IMR-90 (cell line): Measurements from ENCODE around the gene NAA15. TPM values are rescaled to one million over a fixed set of nuclear protein-coding genes. Genes with fewer than 3 reads are reported as not detected.

Experiments used
- ATAC-seq: fragments of 200-7000 bp; cut with Tn5 transposase; 2 replicates; pipeline ENCODE4 v1.9.1; 2020; ENCODE audit warnings: low read depth, mild to moderate bottlenecking, moderate library complexity
- BruUV-seq: library from RNA; stranded (reverse); fragments of 400-500 nt; replicated peaks from 2 replicates; lab custom pipeline; 2021; lab: Mats Ljungman, UMichigan
- CTCF ChIA-PET: fragments of 300-600 bp; formaldehyde crosslinking; extraction: SDS; loops from one replicate; lab custom pipeline; 2021; ENCODE audit warnings: antibody characterized with exemption; lab: Yijun Ruan, JAX
- POLR2A ChIA-PET: fragments of 300-600 bp; sonication (Branson Sonifier 250); formaldehyde crosslinking; loops from one replicate; lab custom pipeline; 2022; ENCODE audit warnings: antibody characterized with exemption; ENCODE audit not compliant: unreplicated experiment; lab: Charles Lee
- DNase-seq: peaks from one replicate; pipeline ENCODE4 v3.0.0; 2013
- H2AFZ ChIP-seq: replicated peaks from 2 replicates; pipeline ENCODE3; 2013; ENCODE audit warnings: low read length, mild to moderate bottlenecking; ENCODE audit not compliant: poor library complexity
- H2AK5ac ChIP-seq: 2 replicates; pipeline ENCODE4 v1.6.1; 2013; ENCODE audit warnings: low read depth, low read length, inconsistent platforms
- H2AK9ac ChIP-seq: replicated peaks from 2 replicates; pipeline ENCODE3; 2013; ENCODE audit warnings: mild to moderate bottlenecking, low read depth, low read length, moderate library complexity; ENCODE audit not compliant: poor library complexity
- H2BK120ac ChIP-seq: 2 replicates; pipeline ENCODE4 v1.6.1; 2013; ENCODE audit warnings: low read depth, low read length, inconsistent platforms
- H2BK15ac ChIP-seq: 3 replicates; pipeline ENCODE4 v1.6.1; 2013; ENCODE audit warnings: low read depth, low read length, inconsistent platforms
- H2BK20ac ChIP-seq: 2 replicates; pipeline ENCODE4 v1.6.1; 2013; ENCODE audit warnings: low read depth, mild to moderate bottlenecking, inconsistent platforms, low read length, moderate library complexity
- H2BK5ac ChIP-seq: 2 replicates; pipeline ENCODE4 v1.6.1; 2013; ENCODE audit warnings: mild to moderate bottlenecking, low read depth, low read length, inconsistent platforms; ENCODE audit not compliant: poor library complexity, severe bottlenecking
- H3K14ac ChIP-seq: replicated peaks from 2 replicates; pipeline ENCODE4 v1.6.1; 2013; ENCODE audit warnings: low read depth, low read length, inconsistent platforms
- H3K18ac ChIP-seq: 2 replicates; pipeline ENCODE4 v1.6.1; 2013; ENCODE audit warnings: low read depth, low read length, control low read depth
- H3K23ac ChIP-seq: 2 replicates; pipeline ENCODE4 v1.6.1; 2013; ENCODE audit warnings: low read depth, low read length, inconsistent platforms
- H3K27ac ChIP-seq: 2 replicates; pipeline ENCODE4 v1.5.1; 2013; ENCODE audit warnings: mild to moderate bottlenecking, control low read depth, low read length; ENCODE audit not compliant: insufficient read depth
- H3K27me3 ChIP-seq: 2 replicates; pipeline ENCODE4 v1.6.1; 2013; ENCODE audit warnings: low read length; ENCODE audit not compliant: control insufficient read depth, insufficient read depth
- H3K36me3 ChIP-seq: 2 replicates; pipeline ENCODE4 v1.6.1; 2013; ENCODE audit warnings: low read length, mixed read lengths; ENCODE audit not compliant: control insufficient read depth, insufficient read depth
- H3K4ac ChIP-seq: 2 replicates; pipeline ENCODE4 v1.6.1; 2013; ENCODE audit warnings: low read depth, low read length, inconsistent platforms
- H3K4me1 ChIP-seq: 2 replicates; pipeline ENCODE4 v1.6.1; 2013; ENCODE audit warnings: low read length, mixed read lengths; ENCODE audit not compliant: control insufficient read depth, insufficient read depth
- H3K4me2 ChIP-seq: 2 replicates; pipeline ENCODE4 v1.6.1; 2013; ENCODE audit warnings: low read depth, mild to moderate bottlenecking, control low read depth, low read length, moderate library complexity
- H3K4me3 ChIP-seq: 2 replicates; pipeline ENCODE4 v1.5.1; 2013; ENCODE audit warnings: low read depth, mild to moderate bottlenecking, control low read depth, low read length, moderate library complexity; ENCODE audit not compliant: insufficient read depth
- H3K56ac ChIP-seq: 2 replicates; pipeline ENCODE4 v1.6.1; 2013; ENCODE audit warnings: low read length, inconsistent platforms; ENCODE audit not compliant: insufficient read depth; ENCODE audit errors: extremely low read depth
- H3K79me1 ChIP-seq, 2 experiments: 2 replicates each; pipeline ENCODE4 v1.6.1; 2013; ENCODE audit warnings: low read length in 2 of 2, inconsistent platforms in 1 of 2, low read depth in 1 of 2
- H3K9ac ChIP-seq: 2 replicates; pipeline ENCODE4 v1.6.1; 2013; ENCODE audit warnings: low read depth, low read length, control low read depth
- H3K9me1 ChIP-seq: 2 replicates; pipeline ENCODE4 v1.6.1; 2013; ENCODE audit warnings: low read length, inconsistent platforms; ENCODE audit not compliant: insufficient read depth
- H3K9me3 ChIP-seq: 2 replicates; pipeline ENCODE4 v1.6.1; 2013; ENCODE audit warnings: low read length; ENCODE audit not compliant: control insufficient read depth, insufficient read depth
- H4K20me1 ChIP-seq: 2 replicates; pipeline ENCODE4 v1.6.1; 2013; ENCODE audit warnings: low read length, inconsistent platforms; ENCODE audit not compliant: insufficient read depth
- H4K5ac ChIP-seq: 2 replicates; pipeline ENCODE4 v1.6.1; 2013; ENCODE audit warnings: mild to moderate bottlenecking, low read depth, low read length, control low read depth
- H4K8ac ChIP-seq, 2 experiments: 2 replicates each; pipeline ENCODE4 v1.6.1; 2013; ENCODE audit warnings: low read depth in 2 of 2, low read length in 2 of 2, control low read depth in 1 of 2, inconsistent platforms in 1 of 2
- H4K91ac ChIP-seq: 2 replicates; pipeline ENCODE4 v1.6.1; 2013; ENCODE audit warnings: low read depth, low read length, inconsistent platforms; ENCODE audit not compliant: insufficient read depth
- MAFK ChIP-seq: IDR thresholded peaks from 2 replicates; pipeline ENCODE4 v1.6.1; 2012; ENCODE audit warnings: low read depth, low read length, improper control_type of control experiment
- RCOR1 ChIP-seq: IDR thresholded peaks from 2 replicates; pipeline ENCODE4 v1.6.1; 2012; ENCODE audit warnings: mild to moderate bottlenecking, low read length, improper control_type of control experiment; ENCODE audit not compliant: insufficient replicate concordance
- WGBS, 2 experiments: methylation state at CpG; one replicate each; pipeline versions ENCODE4 v1.1.5 to v1.1.7; 2013; ENCODE audit warnings: missing lambda C conversion rate in 2 of 2; ENCODE audit not compliant: insufficient read length in 1 of 2; ENCODE audit errors: extremely low coverage in 2 of 2; 5-methylcytosine and 5-hydroxymethylcytosine counted together
- dilution Hi-C: fragments of 300-500 bp; cut with HindIII; formaldehyde crosslinking; loops from one replicate; pipeline ENCODE4 v1.14.3; 2018; ENCODE audit warnings: low sequenced_read_pairs; ENCODE audit not compliant: unreplicated experiment
- in situ Hi-C: fragments of 300-500 bp; cut with MboI; formaldehyde crosslinking; loops from 3 replicates; pipeline ENCODE4 v1.14.3; 2019; ENCODE audit warnings: low sequenced_read_pairs, inconsistent platforms, mixed read lengths
- intact Hi-C: fragments of 100-400 bp; cut with micrococcal nuclease; formaldehyde crosslinking; loops from 2 replicates; pipeline ENCODE4 v1.10.0; 2022
- polyA plus RNA-seq, 3 experiments: library from polyadenylated mRNA; depleted of rRNA; stranded (reverse); fragments of >200 nt; gene quantifications; 2 replicates each; pipeline ENCODE4 v1.2.3, GENCODE V29; 2012; ENCODE audit warnings: low replicate concordance in 1 of 3
- total RNA-seq: library from RNA; depleted of rRNA; stranded (reverse); fragments of >200 nt; gene quantifications from 2 replicates; pipeline ENCODE4 v1.2.3, GENCODE V29; 2012

The NAA15 gene
- total and polyA plus RNA-seq, 2 of the 4 experiments (the other 2 are of a cell fraction) = 11.0 to 43.4 TPM

DNA sequence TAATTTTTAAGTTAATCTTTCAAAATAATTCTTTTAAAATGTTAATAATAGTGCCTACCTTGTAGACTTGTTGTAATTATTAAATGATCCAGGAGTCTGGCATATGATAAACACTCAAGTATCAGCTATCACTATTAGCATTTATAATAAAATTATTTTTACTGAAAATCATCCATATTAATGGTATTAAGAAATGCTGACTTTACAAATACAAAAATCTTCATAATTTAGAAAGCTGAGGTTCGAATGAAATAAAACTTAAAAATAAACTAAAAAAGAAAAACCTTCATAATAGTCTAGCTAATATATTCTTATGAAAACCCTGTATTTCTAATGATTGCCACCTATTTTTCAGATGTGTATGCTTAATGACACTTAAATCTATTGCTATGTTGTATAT is 26.5 kb upstream of the NAA15 start:
- WGBS, 2 experiments = no CpG with 5 or more reads among the region's 1 CpG
- H3K9me3 ChIP-seq = no peaks in the 10 kb centered on the region
- no peak overlapping the region for H3K18ac ChIP-seq
- H3K36me3 ChIP-seq = 0 out of 2 replicates have a peak, but pooled peaks cover 1% of the 10 kb centered on the region
- intact Hi-C loops = no loop called here
- no peak overlapping the region for H3K14ac ChIP-seq
- H3K27me3 ChIP-seq = no peaks in the 10 kb centered on the region
- H3K9ac ChIP-seq = no peak overlapping the region
- dilution Hi-C loops = no loop called here
- no peak overlapping the region for H2BK15ac ChIP-seq
- DNase-seq (no peak), ATAC-seq (no peak)
- H3K56ac ChIP-seq = no peak overlapping the region
- no peak overlapping the region for H3K4me3 ChIP-seq
- H2AK9ac ChIP-seq = no peak overlapping the region
- H4K20me1 ChIP-seq = no peaks in the 10 kb centered on the region
- POLR2A ChIA-PET = no interaction called here
- no peak overlapping the region for H2AK5ac ChIP-seq
- no peak overlapping the region for H2BK120ac ChIP-seq
- no peak for TF ChIP-seq RCOR1
- TF ChIP-seq MAFK = peak; percentile 76
- H3K79me1 ChIP-seq = peaks cover 6 to 15% of the 10 kb centered on the region in 2 experiments
- no peak overlapping the region for H2BK5ac ChIP-seq
- CTCF ChIA-PET = interaction anchor here (1.2 kb wide), 1 partner anchor 33 kb away, joined by 3 read pairs; no protein-coding TSS in a partner anchor
- H3K4ac ChIP-seq = no peak overlapping the region
- H4K5ac ChIP-seq = no peak overlapping the region
- no TSS peak for BruUV-seq
- no peaks in the 10 kb centered on the region for H3K4me1 ChIP-seq
- no peak overlapping the region for H2AFZ ChIP-seq
- in situ Hi-C loops = no loop called here
- H4K91ac ChIP-seq = no peak overlapping the region
- H3K27ac ChIP-seq = no peak overlapping the region
- H4K8ac ChIP-seq = no peak overlapping the region
- H2BK20ac ChIP-seq = no peak overlapping the region
- no peak overlapping the region for H3K23ac ChIP-seq
- no peak overlapping the region for H3K4me2 ChIP-seq
- H3K9me1 ChIP-seq = no peaks in the 10 kb centered on the region
